BLaER1 treated with 17β-estradiol and CSF1 and Interleukin-3, amounts not matched to agents 10 nM and 100 nM (cell line): ENCODE results near the gene PAFAH1B1.
A peak's percentile ranks its signal among the peaks of the same experiment; 100 is the strongest.
"Not testable (repeated sequence)": the region's sequence is repeated elsewhere in the genome, so short reads cannot be mapped to it uniquely, and the experiment has no call there.

Experiments used
- H3K27ac ChIP-seq, 11 experiments: shearing (Covaris generic); formaldehyde crosslinking; 2 replicates each; pipeline ENCODE4 v1.8.1; 2022
- H3K27me3 ChIP-seq, 11 experiments: shearing (Covaris generic); formaldehyde crosslinking; 2 replicates each; pipeline ENCODE4 v1.8.1; 2022
- H3K36me3 ChIP-seq, 11 experiments: shearing (Covaris generic); formaldehyde crosslinking; 2 replicates each; pipeline ENCODE4 v1.8.1; 2022
- H3K4me1 ChIP-seq, 10 experiments: shearing (Covaris generic); formaldehyde crosslinking; 2 replicates each; pipeline ENCODE4 v1.8.1; 2022
- H3K4me2 ChIP-seq, 11 experiments: shearing (Covaris generic); formaldehyde crosslinking; 2 replicates each; pipeline ENCODE4 v1.8.1; 2022
- H3K4me3 ChIP-seq, 10 experiments: shearing (Covaris generic); formaldehyde crosslinking; 2 replicates each; pipeline ENCODE4 v1.8.1; 2022
- H3K9ac ChIP-seq, 11 experiments: shearing (Covaris generic); formaldehyde crosslinking; 2 replicates each; pipeline ENCODE4 v1.8.1; 2022
- H3K9me3 ChIP-seq, 11 experiments: shearing (Covaris generic); formaldehyde crosslinking; replicated peaks in 1 of 11; 2 replicates each; pipeline ENCODE4 v1.8.1; 2022
- H4K20me1 ChIP-seq, 11 experiments: shearing (Covaris generic); formaldehyde crosslinking; 2 replicates each; pipeline ENCODE4 v1.8.1; 2022
- Cebpa-rat ChIP-seq, 11 experiments: shearing (Covaris generic); IDR thresholded peaks; 2 replicates each; pipeline ENCODE4 v1.8.1; 2022

PAFAH1B1 gene

GRCh38 chr17:2592971-2593820 lies at the start of gene PAFAH1B1:
PAFAH1B1 (plus strand) TSS chr17:2593654; CDS start chr17:2638289, 44,635 bp downstream.
- Histone ChIP-seq H3K27ac (peak within 1 kb of the TSS; percentile 79 to 97 (median 95)), H3K4me1 (peaks cover 17 to 41% (median 37%) of the 10 kb centered on the region in 10 experiments), H3K36me3 (peaks cover 0 to 16% (median 5%) of the 10 kb centered on the region in 11 experiments; a peak in 10 of 22 replicates), H3K27me3 (no peaks in the 10 kb centered on the region), H4K20me1 (peaks cover 39 to 42% (median 40%) of the 10 kb centered on the region in 11 experiments), H3K9me3 (no peaks in the 10 kb centered on the region), H3K9ac (peak within 1 kb of the TSS; percentile 88 to 99 (median 98)), H3K4me2 (peak within 1 kb of the TSS; percentile 87 to 99 (median 95)), H3K4me3 (peak within 1 kb of the TSS; percentile 95 to 100 (median 98))
- TF ChIP-seq Cebpa-rat (IDR thresholded peaks at IDR 0.05): no peak

GRCh38 chr17:2545393-2545792 lies 48.1 kb upstream of the PAFAH1B1 start:
- no peak overlapping the region for H3K4me3 ChIP-seq
- H3K27ac ChIP-seq: no peak overlapping the region
- TF ChIP-seq Cebpa-rat (IDR thresholded peaks at IDR 0.05): no peak
- no peak overlapping the region for H3K4me2 ChIP-seq
- no peaks in the 10 kb centered on the region for H3K27me3 ChIP-seq
- H3K9me3 ChIP-seq: no peaks in the 10 kb centered on the region
- no peaks in the 10 kb centered on the region for H4K20me1 ChIP-seq
- H3K36me3 ChIP-seq: no peaks in the 10 kb centered on the region
- H3K4me1 ChIP-seq: peaks cover 0 to 9% (median 0%) of the 10 kb centered on the region in 10 experiments; a peak in 6 of 20 replicates
- H3K9ac ChIP-seq: no peak overlapping the region

- no peaks in the 10 kb centered on the region for H3K9me3 ChIP-seq
- H3K9ac ChIP-seq: no peak overlapping the region
- H4K20me1 ChIP-seq: no peaks in the 10 kb centered on the region
- no peaks in the 10 kb centered on the region for H3K27me3 ChIP-seq
- H3K4me2 ChIP-seq: no peak overlapping the region
- no peak for TF ChIP-seq Cebpa-rat (IDR thresholded peaks at IDR 0.05)
- H3K4me3 ChIP-seq: no peak overlapping the region
- H3K27ac ChIP-seq: no peak overlapping the region
- H3K36me3 ChIP-seq: no peaks in the 10 kb centered on the region
- H3K4me1 ChIP-seq: peaks cover 0 to 9% (median 0%) of the 10 kb centered on the region in 10 experiments; a peak in 6 of 20 replicates
Measured at GRCh38 chr17:2547176-2547575, 46.3 kb upstream of the PAFAH1B1 start.

GRCh38 chr17:2548026-2548425 lies 45.4 kb upstream of the PAFAH1B1 start:
- H3K36me3 ChIP-seq, H3K27ac ChIP-seq, H3K9ac ChIP-seq, H3K9me3 ChIP-seq, H3K27me3 ChIP-seq, H3K4me3 ChIP-seq, H4K20me1 ChIP-seq, H3K4me1 ChIP-seq, H3K4me2 ChIP-seq: not testable (repeated sequence)

- no peak overlapping the region for H3K9ac ChIP-seq
- no peaks in the 10 kb centered on the region for H3K9me3 ChIP-seq
- no peak for TF ChIP-seq Cebpa-rat (IDR thresholded peaks at IDR 0.05)
- no peak overlapping the region for H3K27ac ChIP-seq
- no peaks in the 10 kb centered on the region for H4K20me1 ChIP-seq
- H3K4me2 ChIP-seq: no peak overlapping the region
- H3K4me3 ChIP-seq: no peak overlapping the region
- H3K4me1 ChIP-seq: no peaks in the 10 kb centered on the region
- no peaks in the 10 kb centered on the region for H3K36me3 ChIP-seq
- H3K27me3 ChIP-seq: no peaks in the 10 kb centered on the region
Measured at GRCh38 chr17:2549392-2550211, 43.9 kb upstream of the PAFAH1B1 start.

DNA sequence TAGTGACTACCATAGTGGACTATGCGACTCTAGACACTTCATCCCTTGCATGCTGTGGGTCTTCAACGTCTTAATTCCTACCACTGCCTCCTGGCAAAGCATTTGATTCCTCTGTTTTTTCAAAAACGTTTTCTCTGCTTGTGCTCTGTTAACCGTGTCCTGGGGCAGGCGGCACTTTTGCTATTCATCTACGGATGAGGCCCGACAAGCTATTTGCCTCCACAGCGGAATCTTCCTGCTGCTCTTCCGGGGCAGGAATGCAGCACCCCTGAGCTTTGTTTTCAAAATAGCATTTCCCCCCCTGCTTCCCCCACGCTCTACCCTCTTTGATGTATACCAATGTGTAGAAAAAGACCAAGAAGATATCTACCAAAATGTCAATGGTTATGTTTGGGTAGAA lies 42.0 kb upstream of the PAFAH1B1 start:
- H3K36me3 ChIP-seq: no peaks in the 10 kb centered on the region
- no peak overlapping the region for H3K27ac ChIP-seq
- no peaks in the 10 kb centered on the region for H4K20me1 ChIP-seq
- no peaks in the 10 kb centered on the region for H3K27me3 ChIP-seq
- no peaks in the 10 kb centered on the region for H3K9me3 ChIP-seq
- no peaks in the 10 kb centered on the region for H3K4me1 ChIP-seq
- no peak overlapping the region for H3K4me3 ChIP-seq
- no peak overlapping the region for H3K4me2 ChIP-seq
- H3K9ac ChIP-seq: no peak overlapping the region
- no peak for TF ChIP-seq Cebpa-rat (IDR thresholded peaks at IDR 0.05)

GRCh38 chr17:2551928-2552327 lies 41.5 kb upstream of the PAFAH1B1 start:
- no peaks in the 10 kb centered on the region for H4K20me1 ChIP-seq
- H3K36me3 ChIP-seq: no peaks in the 10 kb centered on the region
- no peaks in the 10 kb centered on the region for H3K9me3 ChIP-seq
- H3K4me3 ChIP-seq: no peak overlapping the region
- no peak overlapping the region for H3K9ac ChIP-seq
- H3K27me3 ChIP-seq: no peaks in the 10 kb centered on the region
- no peaks in the 10 kb centered on the region for H3K4me1 ChIP-seq
- no peak overlapping the region for H3K4me2 ChIP-seq
- no peak for TF ChIP-seq Cebpa-rat (IDR thresholded peaks at IDR 0.05)
- H3K27ac ChIP-seq: no peak overlapping the region

DNA sequence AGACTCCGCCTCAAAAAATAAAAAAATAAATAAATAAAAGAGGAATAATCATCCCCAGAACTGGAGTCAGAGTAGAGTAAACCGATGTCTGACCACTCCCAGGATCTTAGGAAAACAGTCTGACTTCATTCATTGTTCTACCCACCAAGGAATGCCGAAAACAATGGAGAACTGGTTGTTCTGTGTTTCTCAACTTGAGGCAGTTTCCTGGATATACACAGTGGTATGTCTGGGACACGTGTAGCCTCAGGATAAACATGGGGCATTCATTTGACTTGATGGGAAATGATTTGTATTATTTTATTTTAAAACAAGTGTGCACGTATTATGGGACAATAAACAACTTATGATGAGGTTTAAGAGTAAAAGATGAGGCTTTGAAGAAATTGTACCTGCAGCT lies 32.8 kb upstream of the PAFAH1B1 start:
- H3K4me1 ChIP-seq: peaks cover 0 to 10% (median 2%) of the 10 kb centered on the region in 10 experiments; a peak in 9 of 20 replicates
- no peak for TF ChIP-seq Cebpa-rat (IDR thresholded peaks at IDR 0.05)
- H3K4me2 ChIP-seq: no peak overlapping the region
- no peaks in the 10 kb centered on the region for H4K20me1 ChIP-seq
- no peak overlapping the region for H3K27ac ChIP-seq
- peaks cover 21 to 30% (median 25%) of the 10 kb centered on the region in 11 experiments for H3K9me3 ChIP-seq
- H3K9ac ChIP-seq: no peak overlapping the region
- H3K27me3 ChIP-seq: no peaks in the 10 kb centered on the region
- H3K36me3 ChIP-seq: no peaks in the 10 kb centered on the region
- H3K4me3 ChIP-seq: no peak overlapping the region

DNA sequence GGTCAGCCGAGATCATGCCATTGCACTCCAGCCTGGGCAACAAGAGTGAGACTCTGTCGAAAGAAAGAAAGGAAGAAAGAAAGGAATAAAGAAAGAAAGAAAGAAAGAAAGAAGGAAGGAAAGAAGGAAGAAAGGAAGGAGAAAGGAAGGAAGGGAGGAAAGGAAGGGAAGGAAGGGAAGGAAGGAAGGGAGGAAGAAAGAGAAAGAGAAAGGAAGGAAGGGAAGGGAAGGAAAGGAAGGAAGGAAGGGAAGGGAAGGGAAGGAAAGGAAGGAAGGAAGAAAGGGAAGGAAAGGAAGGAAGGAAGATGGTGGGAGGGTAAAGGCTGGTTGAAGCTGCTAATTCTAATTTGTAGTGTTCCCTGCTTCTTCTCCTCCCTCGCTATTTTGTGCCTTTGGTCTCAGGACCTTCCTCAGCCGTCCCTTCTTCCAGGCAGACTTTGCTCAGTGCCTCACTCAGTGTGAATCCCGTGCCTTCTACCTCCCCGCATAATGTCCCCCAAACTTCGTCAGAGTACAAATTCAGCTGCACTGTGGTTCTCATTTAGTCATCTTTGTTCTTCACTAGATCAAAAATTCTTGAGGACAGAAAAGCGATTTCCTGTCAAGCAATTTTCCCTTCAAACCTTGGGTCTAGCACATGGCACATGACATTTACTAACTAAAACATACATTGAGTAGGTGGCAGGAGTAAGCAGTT lies 31.1 kb upstream of the PAFAH1B1 start:
- Histone ChIP-seq H3K9ac (no peak overlapping the region), H3K36me3 (no peaks in the 10 kb centered on the region), H3K9me3 (peaks cover 21 to 30% (median 25%) of the 10 kb centered on the region in 11 experiments), H3K27me3 (no peaks in the 10 kb centered on the region), H3K4me2 (peak overlapping the region in 1 of 11 experiments; percentile 19; a peak in 1 of 22 replicates), H4K20me1 (no peaks in the 10 kb centered on the region), H3K4me1 (peaks cover 0 to 10% (median 2%) of the 10 kb centered on the region in 10 experiments; a peak in 9 of 20 replicates), H3K27ac (no peak overlapping the region), H3K4me3 (no peak overlapping the region)
- no peak for TF ChIP-seq Cebpa-rat (IDR thresholded peaks at IDR 0.05)
